HFF-Myc (cell line): ENCODE data around the gene CTRB1.

Source experiments
- DNase-seq: peaks from one replicate; pipeline ENCODE4 v3.0.0-alpha.2; 2011; ENCODE audit warnings: low read depth; ENCODE audit errors: extremely low read depth
- H3K4me3 ChIP-seq: replicated peaks from 2 replicates; pipeline ENCODE4 v1.5.1; 2011; ENCODE audit warnings: low read depth, mild to moderate bottlenecking, control low read depth, low read length
- CTCF ChIP-seq: IDR thresholded peaks from 2 replicates; pipeline ENCODE4 v1.5.1; 2012; ENCODE audit warnings: mild to moderate bottlenecking, low read depth, low read length, control low read depth; ENCODE audit errors: missing control alignments

The CTRB1 gene

GRCh38 chr16:75243667-75244224 lies 25.0 kb downstream of the CTRB1 start:
- H3K4me3 ChIP-seq: 0 out of 2 replicates have a peak overlapping the region, but pooled peaks have one; percentile 9

GRCh38 chr16:75244225-75244809 lies 25.5 kb downstream of the CTRB1 start:
- no peak for TF ChIP-seq CTCF
- peak overlapping the region; percentile 9; the same call in 1 of the 2 replicates for H3K4me3 ChIP-seq
- no peak for DNase-seq

More at GRCh38 chr16:75243667-75244224, 25.0 kb downstream of the CTRB1 start:
- no peak for DNase-seq
- no peak for TF ChIP-seq CTCF

GRCh38 chr16:75244844-75245758 lies 26.3 kb downstream of the CTRB1 start:
- H3K4me3 ChIP-seq: peak overlapping the region; percentile 9
- no peak for TF ChIP-seq CTCF
- peak; percentile 94 for DNase-seq

GRCh38 chr16:75246504-75247205 lies 27.9 kb downstream of the CTRB1 start:
- no peak for DNase-seq
- no peak for TF ChIP-seq CTCF
- no peak overlapping the region for H3K4me3 ChIP-seq

GRCh38 chr16:75247249-75247648 lies 28.5 kb downstream of the CTRB1 start:
- H3K4me3 ChIP-seq: no peak overlapping the region
- TF ChIP-seq CTCF: no peak
- DNase-seq: no peak

- TF ChIP-seq CTCF: no peak
- DNase-seq: no peak
- H3K4me3 ChIP-seq: peak overlapping the region; percentile 82
Measured at GRCh38 chr16:75248142-75248535, 29.4 kb downstream of the CTRB1 start.
